Ishikawa (cell line): Measurements from ENCODE around the gene RIN3.

Source experiments
- NFIC ChIP-seq: IDR thresholded peaks from 2 replicates; pipeline ENCODE4 v1.6.1; 2012
- REST ChIP-seq: IDR thresholded peaks from 2 replicates; pipeline ENCODE4 v1.6.1; 2012; ENCODE audit warnings: low read depth, mild to moderate bottlenecking

- TF ChIP-seq NFIC: peak; percentile 77
- TF ChIP-seq REST: no peak
Measured at GRCh38 chr14:92690171-92691011, 176.8 kb downstream of the RIN3 start.
